Measurements from ENCODE around the gene YEATS4. TPM values are rescaled to one million over a fixed set of nuclear protein-coding genes. Genes with fewer than 3 reads are reported as not detected.
"Not testable (repeated sequence)": the region's sequence is repeated elsewhere in the genome, so short reads cannot be mapped to it uniquely, and the experiment has no call there.

The YEATS4 gene
- total RNA-seq: 10 to 100 TPM; 49.9 to 51.0 TPM

GRCh38 chr12:69359531-69360347 is at the start of gene YEATS4:
YEATS4 (plus strand) TSS chr12:69359743; CDS start chr12:69359973, 230 bp downstream.
- ChIA-PET POLR2A (interaction anchor here (0.7 to 1.8 kb wide), 6 partner anchors 10 to 226 kb away, joined by 3 to 18 read pairs (median 5); partner anchors contain the start of gene CCT2), CTCF (interaction anchor here (0.9 to 3.8 kb wide), 4 partner anchors 69 to 211 kb away, joined by 3 to 67 read pairs (median 16); no protein-coding TSS in a partner anchor)
- ATAC-seq: peak; percentile 88
- Mint-ChIP-seq H3K9me3 (ENCODE audit: insufficient read depth) (no peaks in the 10 kb centered on the region), H3K27ac (peak within 1 kb of the TSS; percentile 92), H3K27me3 (ENCODE audit: low read depth) (peaks cover 5% of the 10 kb centered on the region), H3K4me1 (ENCODE audit: low read depth) (peaks cover 33% of the 10 kb centered on the region), H3K36me3 (ENCODE audit: low read depth) (peaks cover 21% of the 10 kb centered on the region), H3K4me3 (peak within 1 kb of the TSS; percentile 95)
- peak; percentile 94 for DNase-seq

- POLR2A ChIA-PET: no interaction called here
- H3K4me3 Mint-ChIP-seq: no peak overlapping the region
- no peak overlapping the region for H3K27ac Mint-ChIP-seq
- CTCF ChIA-PET: no interaction called here
- no peaks in the 10 kb centered on the region for H3K4me1 Mint-ChIP-seq (ENCODE audit: low read depth)
- DNase-seq (no peak), ATAC-seq (no peak)
- no peaks in the 10 kb centered on the region for H3K36me3 Mint-ChIP-seq (ENCODE audit: low read depth)
- H3K9me3 Mint-ChIP-seq (ENCODE audit: insufficient read depth): peaks cover 5% of the 10 kb centered on the region
- H3K27me3 Mint-ChIP-seq (ENCODE audit: low read depth): no peaks in the 10 kb centered on the region
Observed at GRCh38 chr12:69313209-69313608, 46.3 kb upstream of the YEATS4 start.

- H3K4me1 Mint-ChIP-seq (ENCODE audit: low read depth); H3K36me3 Mint-ChIP-seq (ENCODE audit: low read depth); H3K9me3 Mint-ChIP-seq (ENCODE audit: insufficient read depth); DNase-seq; H3K4me3 Mint-ChIP-seq; H3K27ac Mint-ChIP-seq; ATAC-seq; CTCF ChIA-PET: not testable (repeated sequence)
- H3K27me3 Mint-ChIP-seq (ENCODE audit: low read depth): peaks cover 10% of the 10 kb centered on the region
- POLR2A ChIA-PET: interaction anchor here (1.7 kb wide), 1 partner anchor 13 kb away, joined by 3 read pairs; no protein-coding TSS in a partner anchor
Observed at GRCh38 chr12:69316784-69317183, 42.8 kb upstream of the YEATS4 start.

- H3K9me3 Mint-ChIP-seq (ENCODE audit: insufficient read depth); H3K27ac Mint-ChIP-seq; CTCF ChIA-PET: not testable (repeated sequence)
Observed at GRCh38 chr12:69317233-69317632, 42.3 kb upstream of the YEATS4 start.

GRCh38 chr12:69318225-69318624 is 41.3 kb upstream of the YEATS4 start:
- no peak for ATAC-seq
- Mint-ChIP-seq H3K36me3 (ENCODE audit: low read depth) (no peaks in the 10 kb centered on the region), H3K9me3 (ENCODE audit: insufficient read depth) (peaks cover 8% of the 10 kb centered on the region), H3K27ac (no peak overlapping the region), H3K4me3 (no peak overlapping the region), H3K4me1 (ENCODE audit: low read depth) (no peaks in the 10 kb centered on the region), H3K27me3 (ENCODE audit: low read depth) (peaks cover 12% of the 10 kb centered on the region)
- ChIA-PET POLR2A (no interaction called here), CTCF (no interaction called here)
- DNase-seq: no peak

More at GRCh38 chr12:69317233-69317632, 42.3 kb upstream of the YEATS4 start:
- ATAC-seq; H3K4me3 Mint-ChIP-seq; DNase-seq; H3K4me1 Mint-ChIP-seq (ENCODE audit: low read depth); H3K36me3 Mint-ChIP-seq (ENCODE audit: low read depth): not testable (repeated sequence)
- POLR2A ChIA-PET: interaction anchor here (1.7 kb wide), 1 partner anchor 13 kb away, joined by 3 read pairs; no protein-coding TSS in a partner anchor
- peaks cover 10% of the 10 kb centered on the region for H3K27me3 Mint-ChIP-seq (ENCODE audit: low read depth)

GRCh38 chr12:69321351-69321750 is 38.2 kb upstream of the YEATS4 start:
- H3K27ac Mint-ChIP-seq: no peak overlapping the region
- peaks cover 6% of the 10 kb centered on the region for H3K4me1 Mint-ChIP-seq (ENCODE audit: low read depth)
- H3K27me3 Mint-ChIP-seq (ENCODE audit: low read depth): peaks cover 13% of the 10 kb centered on the region
- H3K9me3 Mint-ChIP-seq (ENCODE audit: insufficient read depth): peaks cover 6% of the 10 kb centered on the region
- no peak overlapping the region for H3K4me3 Mint-ChIP-seq
- no peaks in the 10 kb centered on the region for H3K36me3 Mint-ChIP-seq (ENCODE audit: low read depth)
- DNase-seq (no peak), ATAC-seq (no peak)
- ChIA-PET POLR2A (interaction anchor here (2.3 kb wide), 1 partner anchor 10 kb away, joined by 12 read pairs; no protein-coding TSS in a partner anchor), CTCF (interaction anchor here (1.1 to 2.1 kb wide), 3 partner anchors 30 to 64 kb away, joined by 3 to 6 read pairs (median 6); no protein-coding TSS in a partner anchor)

- Mint-ChIP-seq H3K4me3 (no peak overlapping the region), H3K36me3 (ENCODE audit: low read depth) (no peaks in the 10 kb centered on the region), H3K9me3 (ENCODE audit: insufficient read depth) (no peaks in the 10 kb centered on the region), H3K27me3 (ENCODE audit: low read depth) (peaks cover 13% of the 10 kb centered on the region), H3K4me1 (ENCODE audit: low read depth) (peaks cover 17% of the 10 kb centered on the region), H3K27ac (no peak overlapping the region)
- DNase-seq (no peak), ATAC-seq (peak; percentile 60)
- ChIA-PET CTCF (interaction anchor here (0.6 to 1.8 kb wide), 4 partner anchors 9 to 34 kb away, joined by 3 to 7 read pairs (median 4); no protein-coding TSS in a partner anchor), POLR2A (interaction anchor here (0.7 kb wide), 1 partner anchor 264 kb away, joined by 3 read pairs; no protein-coding TSS in a partner anchor)
Observed at GRCh38 chr12:69324797-69325466, 34.6 kb upstream of the YEATS4 start.

- Mint-ChIP-seq H3K27ac (no peak overlapping the region), H3K4me3 (no peak overlapping the region), H3K36me3 (ENCODE audit: low read depth) (no peaks in the 10 kb centered on the region), H3K4me1 (ENCODE audit: low read depth) (peaks cover 35% of the 10 kb centered on the region), H3K27me3 (ENCODE audit: low read depth) (no peaks in the 10 kb centered on the region), H3K9me3 (ENCODE audit: insufficient read depth) (no peaks in the 10 kb centered on the region)
- DNase-seq: no peak
- no peak for ATAC-seq
- POLR2A ChIA-PET: no interaction called here
- CTCF ChIA-PET: no interaction called here
Observed at GRCh38 chr12:69328426-69328825, 31.1 kb upstream of the YEATS4 start.

- Mint-ChIP-seq H3K4me3 (peak overlapping the region; percentile 79), H3K4me1 (ENCODE audit: low read depth) (peaks cover 45% of the 10 kb centered on the region), H3K9me3 (ENCODE audit: insufficient read depth) (no peaks in the 10 kb centered on the region), H3K27ac (peak overlapping the region; percentile 92), H3K36me3 (ENCODE audit: low read depth) (no peaks in the 10 kb centered on the region), H3K27me3 (ENCODE audit: low read depth) (no peaks in the 10 kb centered on the region)
- ChIA-PET CTCF (interaction anchor here (0.8 to 2.7 kb wide), 12 partner anchors 10 to 256 kb away, joined by 3 to 22 read pairs (median 4); partner anchors contain the start of gene CCT2), POLR2A (interaction anchor here (0.8 to 2.6 kb wide), 13 partner anchors 13 to 914 kb away, joined by 3 to 18 read pairs (median 6); partner anchors contain the start of genes CCT2, CNOT2, CPSF6 and MDM2)
- ATAC-seq (peak; percentile 32), DNase-seq (peak; percentile 50)
Observed at GRCh38 chr12:69329669-69330428, 29.7 kb upstream of the YEATS4 start.

GRCh38 chr12:69330475-69331473 is 28.8 kb upstream of the YEATS4 start:
- CTCF ChIA-PET: interaction anchor here (0.7 to 2.7 kb wide), 19 partner anchors 9 to 255 kb away, joined by 3 to 22 read pairs (median 4); partner anchors contain the start of gene CCT2
- no peaks in the 10 kb centered on the region for H3K36me3 Mint-ChIP-seq (ENCODE audit: low read depth)
- peak; percentile 73 for DNase-seq
- H3K4me1 Mint-ChIP-seq (ENCODE audit: low read depth): peaks cover 43% of the 10 kb centered on the region
- H3K9me3 Mint-ChIP-seq (ENCODE audit: insufficient read depth): no peaks in the 10 kb centered on the region
- POLR2A ChIA-PET: interaction anchor here (0.6 to 2.6 kb wide), 22 partner anchors 9 to 913 kb away, joined by 3 to 18 read pairs (median 5); partner anchors contain the start of genes CCT2, CNOT2, CPSF6 and FRS2
- H3K4me3 Mint-ChIP-seq: peak overlapping the region; percentile 79
- peak; percentile 85 for ATAC-seq
- H3K27ac Mint-ChIP-seq: peak overlapping the region; percentile 92
- H3K27me3 Mint-ChIP-seq (ENCODE audit: low read depth): no peaks in the 10 kb centered on the region

Data from activated CD8-positive, alpha-beta T cell treated with anti-CD3 and anti-CD28 coated beads, Interleukin-2, amount 10 ng/mL, durations not matched to agents 7 days and 5 days (primary cell).